Esophagus squamous epithelium (tissue), 5 donors: ENCODE measurements around the gene PDHX. TPM values are rescaled to one million over a fixed set of nuclear protein-coding genes. Genes with fewer than 3 reads are reported as not detected.
A peak's percentile ranks its signal among the peaks of the same experiment; 100 is the strongest.
"Not testable (repeated sequence)": the region's sequence is repeated elsewhere in the genome, so short reads cannot be mapped to it uniquely, and the experiment has no call there.

Source experiments
- DNase-seq: peaks from one replicate; lab custom pipeline; 2025; lab: John Stamatoyannopoulos, UW
- H3K27ac ChIP-seq, 4 donors: fragments of 200-600 bp; sonication (generic); one replicate each; pipeline ENCODE4 v1.5.1; 2016 to 2019; ENCODE audit warnings: mild to moderate bottlenecking in 1 of 4
- H3K27me3 ChIP-seq, 4 donors: fragments of 200-600 bp; sonication (generic); 1 replicate in 3 of 4; 2 replicates in 1 of 4; pipeline versions ENCODE4 v1.5.1 to v1.6.0; 2017 to 2021; ENCODE audit warnings: antibody characterized with exemption in 1 of 4
- H3K36me3 ChIP-seq, 3 donors: fragments of 200-600 bp; sonication (generic); one replicate each; pipeline ENCODE4 v1.5.1; 2016 to 2019
- H3K4me1 ChIP-seq, 3 donors: fragments of 200-600 bp; sonication (generic); one replicate each; pipeline ENCODE4 v1.5.1; 2017 to 2019
- H3K4me3 ChIP-seq, 4 donors: fragments of 200-600 bp; sonication (generic); 1 replicate in 3 of 4; 2 replicates in 1 of 4; pipeline ENCODE4 v1.5.1; 2016 to 2019; ENCODE audit warnings: mild to moderate bottlenecking in 2 of 4, moderate library complexity in 1 of 4
- H3K9me3 ChIP-seq, 3 donors: fragments of 200-600 bp; sonication (generic); one replicate each; pipeline ENCODE4 v1.5.1; 2016 to 2019
- POLR2A ChIP-seq, 4 donors: fragments of 450-650 bp; IDR thresholded peaks; one replicate each; pipeline ENCODE4 v1.6.1; 2017; ENCODE audit warnings: antibody characterized with exemption in 4 of 4, mild to moderate bottlenecking in 4 of 4, moderate library complexity in 3 of 4
- WGBS, 2 donors: methylation state at CpG; one replicate each; pipeline ENCODE4 v1.1.5; 2018; 5-methylcytosine and 5-hydroxymethylcytosine counted together
- intact Hi-C: fragments of 100-400 bp; cut with DNase I; formaldehyde crosslinking; loops from one replicate; pipeline ENCODE4 v1.15.0; 2022
- total RNA-seq, 4 donors: library from RNA; depleted of rRNA; stranded (reverse); fragments of >200 nt; gene quantifications; one replicate each; pipeline ENCODE4 v1.1.0, GENCODE V29; 2016
- TF ChIP-seq, protein P1 (sequence below), 6 experiments: fragments of 450-650 bp in 4 of 6; fragments of 200-600 bp in 2 of 6; sonication (generic) in 2 of 6; IDR thresholded peaks; one replicate each; pipeline ENCODE4 v1.5.1; 2016 to 2019; ENCODE audit warnings: antibody characterized with exemption in 6 of 6, mild to moderate bottlenecking in 4 of 6, moderate library complexity in 4 of 6
- donor health status: DM: yes; HTN: yes; CAD: no.

PDHX gene
- total RNA-seq, 4 donors from 2014 or later: 14.1 to 29.9 (median 25.7) TPM

DNA sequence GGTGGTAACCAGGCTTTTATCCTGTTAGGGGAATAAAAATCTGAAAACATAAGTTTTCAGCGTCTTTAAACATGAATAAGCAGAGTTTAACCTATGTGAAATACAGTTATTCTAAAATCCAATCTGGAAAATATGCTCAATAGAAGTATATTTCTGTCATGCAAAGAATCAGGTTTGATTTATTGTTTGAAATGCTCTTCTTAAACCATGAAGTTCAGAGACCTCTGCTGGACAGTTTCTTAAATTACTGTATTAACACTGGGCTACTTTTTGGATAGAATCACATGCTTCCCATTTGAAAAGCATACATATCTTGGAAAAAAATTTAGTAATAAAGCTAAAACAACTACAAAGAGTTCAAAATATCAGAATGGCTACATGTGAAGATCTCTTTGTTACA lies 25.6 kb upstream of the PDHX start:
- no peaks in the 10 kb centered on the region for H3K9me3 ChIP-seq
- peaks cover 3 to 37% (median 6%) of the 10 kb centered on the region in 3 donors for H3K4me1 ChIP-seq
- no peak overlapping the region for H3K4me3 ChIP-seq
- no peak for DNase-seq
- H3K36me3 ChIP-seq: peaks cover 0 to 7% (median 0%) of the 10 kb centered on the region in 3 donors
- no peaks in the 10 kb centered on the region for H3K27me3 ChIP-seq
- TF ChIP-seq, protein P1, sequence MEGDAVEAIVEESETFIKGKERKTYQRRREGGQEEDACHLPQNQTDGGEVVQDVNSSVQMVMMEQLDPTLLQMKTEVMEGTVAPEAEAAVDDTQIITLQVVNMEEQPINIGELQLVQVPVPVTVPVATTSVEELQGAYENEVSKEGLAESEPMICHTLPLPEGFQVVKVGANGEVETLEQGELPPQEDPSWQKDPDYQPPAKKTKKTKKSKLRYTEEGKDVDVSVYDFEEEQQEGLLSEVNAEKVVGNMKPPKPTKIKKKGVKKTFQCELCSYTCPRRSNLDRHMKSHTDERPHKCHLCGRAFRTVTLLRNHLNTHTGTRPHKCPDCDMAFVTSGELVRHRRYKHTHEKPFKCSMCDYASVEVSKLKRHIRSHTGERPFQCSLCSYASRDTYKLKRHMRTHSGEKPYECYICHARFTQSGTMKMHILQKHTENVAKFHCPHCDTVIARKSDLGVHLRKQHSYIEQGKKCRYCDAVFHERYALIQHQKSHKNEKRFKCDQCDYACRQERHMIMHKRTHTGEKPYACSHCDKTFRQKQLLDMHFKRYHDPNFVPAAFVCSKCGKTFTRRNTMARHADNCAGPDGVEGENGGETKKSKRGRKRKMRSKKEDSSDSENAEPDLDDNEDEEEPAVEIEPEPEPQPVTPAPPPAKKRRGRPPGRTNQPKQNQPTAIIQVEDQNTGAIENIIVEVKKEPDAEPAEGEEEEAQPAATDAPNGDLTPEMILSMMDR (IDR thresholded peaks at IDR 0.05): peak in 5 of 6 experiments; percentile 45 to 80 (median 60)
- no peak for TF ChIP-seq POLR2A (IDR thresholded peaks at IDR 0.05)
- intact Hi-C loops: loop anchor here (5.0 kb wide), 1 partner anchor 304 kb away; no protein-coding TSS in a partner anchor
- H3K27ac ChIP-seq: peak overlapping the region in 2 of 4 donors; percentile 36 to 49
- WGBS, 2 donors: 40 to 57% methylated on average over 1 of the region's 1 CpG

DNA sequence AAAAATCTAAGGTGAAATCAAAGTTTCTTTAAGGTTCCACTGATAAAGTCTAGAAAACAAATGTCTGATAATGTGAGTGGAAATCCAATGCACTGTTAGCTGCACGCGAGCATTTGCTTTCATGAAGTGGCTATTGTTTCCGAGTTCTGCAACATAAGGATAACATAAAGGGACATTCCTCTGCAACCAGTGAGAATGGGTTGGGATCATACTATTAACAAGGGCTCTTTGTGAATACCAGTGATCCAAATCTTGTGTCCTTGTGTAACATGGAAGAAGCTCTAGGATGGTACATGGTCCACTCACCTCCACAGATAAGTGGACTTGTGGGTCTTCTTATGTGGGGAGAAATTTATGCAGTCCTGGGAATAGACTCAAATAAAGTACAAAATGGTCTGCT lies 24.8 kb upstream of the PDHX start:
- intact Hi-C loops: loop anchor here (5.0 kb wide), 1 partner anchor 304 kb away; no protein-coding TSS in a partner anchor
- H3K4me3 ChIP-seq: no peak overlapping the region
- no peak overlapping the region for H3K27ac ChIP-seq
- TF ChIP-seq POLR2A (IDR thresholded peaks at IDR 0.05): no peak
- TF ChIP-seq, protein P1 (IDR thresholded peaks at IDR 0.05): no peak
- DNase-seq: no peak
- H3K27me3 ChIP-seq: no peaks in the 10 kb centered on the region
- peaks cover 0 to 29% (median 6%) of the 10 kb centered on the region in 3 donors for H3K4me1 ChIP-seq
- H3K36me3 ChIP-seq: peaks cover 0 to 7% (median 0%) of the 10 kb centered on the region in 3 donors
- H3K9me3 ChIP-seq: no peaks in the 10 kb centered on the region
- 76 to 89% methylated on average over 3 of the region's 3 CpGs for WGBS, 2 donors

DNA sequence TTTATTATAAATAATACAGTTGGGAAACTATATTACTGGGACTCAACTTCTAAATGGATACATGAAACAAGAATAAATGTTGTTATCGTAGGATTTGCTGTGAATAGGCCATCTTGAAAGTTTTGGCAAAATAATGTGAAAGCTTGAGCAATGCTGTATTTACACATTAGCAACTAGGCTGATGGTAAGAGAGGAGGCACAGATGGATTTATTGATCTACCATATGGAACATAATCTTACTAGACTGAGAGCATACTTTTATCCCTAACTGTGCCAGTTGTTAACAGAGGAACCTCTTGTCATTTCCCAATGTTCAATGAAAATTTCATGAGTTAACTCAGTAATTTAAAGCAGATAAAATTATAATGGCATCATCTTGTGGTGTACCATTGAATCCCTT lies 23.0 kb upstream of the PDHX start:
- intact Hi-C loops: loop anchor here (5.0 kb wide), 1 partner anchor 306 kb away; no protein-coding TSS in a partner anchor
- Histone ChIP-seq H3K36me3 (peaks cover 0 to 3% (median 0%) of the 10 kb centered on the region in 3 donors), H3K27me3 (no peaks in the 10 kb centered on the region), H3K9me3 (no peaks in the 10 kb centered on the region), H3K4me3 (no peak overlapping the region), H3K27ac (no peak overlapping the region), H3K4me1 (peaks cover 0 to 21% (median 6%) of the 10 kb centered on the region in 3 donors)
- 91 to 97% methylated on average over 1 of the region's 1 CpG for WGBS, 2 donors
- TF ChIP-seq POLR2A (IDR thresholded peaks at IDR 0.05): no peak
- TF ChIP-seq, protein P1 (IDR thresholded peaks at IDR 0.05): no peak
- no peak for DNase-seq

DNA sequence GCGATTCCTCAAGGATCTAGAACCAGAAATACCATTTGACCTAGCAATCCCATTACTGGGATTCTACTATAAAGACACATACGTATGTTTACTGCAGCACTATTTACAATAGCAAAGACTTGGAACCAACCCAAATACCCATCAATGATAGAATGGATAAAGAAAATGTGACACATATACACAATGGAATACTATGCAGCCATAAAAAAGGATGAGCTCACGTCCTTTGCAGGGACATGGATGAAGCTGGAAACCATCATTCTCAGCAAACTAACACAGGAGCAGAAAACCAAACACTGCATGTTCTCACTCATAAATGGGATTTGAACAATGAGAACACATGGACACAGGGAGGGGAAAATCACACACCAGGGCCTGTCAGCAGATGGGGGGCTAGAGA lies 20.2 kb upstream of the PDHX start:
- DNase-seq, H3K4me3 ChIP-seq, H3K36me3 ChIP-seq, intact Hi-C loops, H3K27me3 ChIP-seq, H3K27ac ChIP-seq, H3K4me1 ChIP-seq: not testable (repeated sequence)
- peaks cover 0 to 24% (median 21%) of the 10 kb centered on the region in 3 donors for H3K9me3 ChIP-seq
- 90 to 100% methylated on average over 3 of the region's 3 CpGs for WGBS, 2 donors

DNA sequence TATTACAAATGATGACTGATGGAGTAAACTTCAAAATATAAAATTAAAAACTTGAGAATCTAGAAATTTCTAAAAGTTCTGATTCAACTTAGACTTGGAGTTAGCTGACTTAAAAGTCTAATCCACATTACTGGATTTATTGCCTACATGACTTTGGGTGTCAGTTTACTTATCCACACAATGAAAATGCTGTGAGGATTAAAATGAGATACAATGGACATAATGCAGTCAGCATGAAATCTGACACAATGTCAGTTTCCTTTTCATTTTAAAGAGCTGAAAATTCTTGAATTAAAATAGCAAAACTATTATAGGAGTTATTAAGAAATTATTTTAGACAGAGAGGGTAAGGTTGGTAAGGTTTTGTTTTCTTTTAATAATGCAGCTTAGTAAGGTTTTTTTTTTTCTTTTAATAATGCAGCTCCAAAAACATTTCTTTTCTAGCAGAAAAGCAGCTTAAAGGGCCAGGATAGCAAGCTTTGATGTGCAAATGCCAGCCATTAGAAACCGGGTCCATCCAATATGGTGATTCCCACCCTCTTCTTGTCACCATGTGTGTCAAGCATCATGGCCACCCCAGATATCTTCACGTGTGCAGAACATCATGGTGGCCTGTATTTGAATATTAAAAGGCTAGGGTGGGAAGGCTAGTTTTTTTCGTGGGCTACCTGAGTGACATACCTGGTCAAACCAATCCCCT lies 19.1 kb upstream of the PDHX start:
- DNase-seq: no peak
- intact Hi-C loops: no loop called here
- Histone ChIP-seq H3K36me3 (peaks cover 0 to 11% (median 0%) of the 10 kb centered on the region in 3 donors), H3K4me1 (peaks cover 0 to 7% (median 0%) of the 10 kb centered on the region in 3 donors), H3K27ac (no peak overlapping the region), H3K27me3 (no peaks in the 10 kb centered on the region), H3K9me3 (peaks cover 0 to 25% (median 22%) of the 10 kb centered on the region in 3 donors), H3K4me3 (no peak overlapping the region)
- 96 to 100% methylated on average over 3 of the region's 3 CpGs for WGBS, 2 donors
- no peak for TF ChIP-seq POLR2A (IDR thresholded peaks at IDR 0.05)
- TF ChIP-seq, protein P1 (IDR thresholded peaks at IDR 0.05): no peak
